ENCODE measurements around the gene ASXL1.

GRCh38 chr20:32483351-32484224 lies 125.5 kb downstream of the ASXL1 start:
- TF ChIP-seq CTCF (IDR thresholded peaks at IDR 0.05) = no peak
- TF ChIP-seq POLR2A (IDR thresholded peaks at IDR 0.05) = peak in 1 of 2 donors; percentile 21
